Osteocyte (in vitro differentiated cells): ENCODE measurements around the gene CEP152. TPM values are rescaled to one million over a fixed set of nuclear protein-coding genes. Genes with fewer than 3 reads are reported as not detected.

Source experiments
- DNase-seq: peaks from one replicate; pipeline ENCODE4 v3.0.0; 2021; ENCODE audit warnings: mixed read lengths; ENCODE audit not compliant: unreplicated experiment; ENCODE audit errors: extremely low spot score
- H3K27ac Mint-ChIP-seq: one replicate; pipeline ENCODE4 v1.8.0; 2021; ENCODE audit warnings: mild to moderate bottlenecking, mixed read lengths; ENCODE audit not compliant: unreplicated experiment
- H3K27me3 Mint-ChIP-seq: one replicate; pipeline ENCODE4 v1.8.0; 2021; ENCODE audit warnings: mixed read lengths; ENCODE audit not compliant: unreplicated experiment
- H3K36me3 Mint-ChIP-seq: one replicate; pipeline ENCODE4 v1.8.0; 2021; ENCODE audit warnings: mixed read lengths; ENCODE audit not compliant: unreplicated experiment
- H3K4me1 Mint-ChIP-seq: one replicate; pipeline ENCODE4 v1.8.0; 2021; ENCODE audit warnings: mixed read lengths; ENCODE audit not compliant: unreplicated experiment
- H3K4me3 Mint-ChIP-seq: one replicate; pipeline ENCODE4 v1.8.0; 2021; ENCODE audit warnings: mild to moderate bottlenecking, moderate library complexity, mixed read lengths; ENCODE audit not compliant: unreplicated experiment
- H3K9me3 Mint-ChIP-seq: one replicate; pipeline ENCODE4 v1.8.0; 2021; ENCODE audit warnings: mixed read lengths; ENCODE audit not compliant: unreplicated experiment
- CTCF ChIP-seq: fragments of 200-600 bp; sonication (generic); IDR thresholded peaks from 2 replicates; pipeline ENCODE4 v1.5.0; 2021; ENCODE audit warnings: antibody characterized with exemption, mild to moderate bottlenecking, moderate library complexity
- total RNA-seq: library from RNA; stranded (reverse); gene quantifications from 2 replicates; pipeline ENCODE4 v1.2.1, GENCODE V29; 2021

CEP152 gene
- total RNA-seq, 1 donor from 2014 or later = 5.6 TPM

GRCh38 chr15:48754011-48754410, 56.9 kb downstream of the CEP152 start:
- no peak for DNase-seq
- Mint-ChIP-seq H3K9me3 (no peaks in the 10 kb centered on the region), H3K4me1 (peaks cover 4% of the 10 kb centered on the region), H3K4me3 (no peak overlapping the region), H3K27ac (no peak overlapping the region), H3K36me3 (peaks cover 12% of the 10 kb centered on the region), H3K27me3 (no peaks in the 10 kb centered on the region)
- no peak for TF ChIP-seq CTCF

GRCh38 chr15:48751595-48751994, 59.3 kb downstream of the CEP152 start:
- no peak overlapping the region for H3K4me3 Mint-ChIP-seq
- H3K4me1 Mint-ChIP-seq = peaks cover 8% of the 10 kb centered on the region
- no peaks in the 10 kb centered on the region for H3K9me3 Mint-ChIP-seq
- peaks cover 15% of the 10 kb centered on the region for H3K36me3 Mint-ChIP-seq
- H3K27ac Mint-ChIP-seq = no peak overlapping the region
- no peaks in the 10 kb centered on the region for H3K27me3 Mint-ChIP-seq
- DNase-seq = no peak
- TF ChIP-seq CTCF = no peak

- no peak for TF ChIP-seq CTCF
- Mint-ChIP-seq H3K4me1 (peaks cover 8% of the 10 kb centered on the region), H3K27ac (no peak overlapping the region), H3K36me3 (peaks cover 22% of the 10 kb centered on the region), H3K9me3 (no peaks in the 10 kb centered on the region), H3K27me3 (no peaks in the 10 kb centered on the region), H3K4me3 (no peak overlapping the region)
- DNase-seq = no peak
These were observed 62.3 kb downstream of the CEP152 start for GRCh38 chr15:48748535-48748934.

- TF ChIP-seq CTCF = no peak
- H3K4me3 Mint-ChIP-seq = no peak overlapping the region
- no peak overlapping the region for H3K27ac Mint-ChIP-seq
- no peaks in the 10 kb centered on the region for H3K27me3 Mint-ChIP-seq
- no peak for DNase-seq
- peaks cover 43% of the 10 kb centered on the region for H3K9me3 Mint-ChIP-seq
- no peaks in the 10 kb centered on the region for H3K4me1 Mint-ChIP-seq
- peaks cover 42% of the 10 kb centered on the region for H3K36me3 Mint-ChIP-seq
These were observed 77.3 kb downstream of the CEP152 start for GRCh38 chr15:48733615-48734014.

GRCh38 chr15:48730506-48730905, 80.4 kb downstream of the CEP152 start:
- H3K27me3 Mint-ChIP-seq = no peaks in the 10 kb centered on the region
- peaks cover 33% of the 10 kb centered on the region for H3K9me3 Mint-ChIP-seq
- peaks cover 30% of the 10 kb centered on the region for H3K36me3 Mint-ChIP-seq
- DNase-seq = no peak
- no peak for TF ChIP-seq CTCF
- H3K27ac Mint-ChIP-seq = no peak overlapping the region
- no peaks in the 10 kb centered on the region for H3K4me1 Mint-ChIP-seq
- H3K4me3 Mint-ChIP-seq = no peak overlapping the region
